HepG2 (cell line): Measurements from ENCODE around the gene TGM1. TPM values are rescaled to one million over a fixed set of nuclear protein-coding genes. Genes with fewer than 3 reads are reported as not detected.
A peak's percentile ranks its signal among the peaks of the same experiment; 100 is the strongest.

ENCODE experiments used
- AGO2 ChIP-seq: fragments of 200-400 bp; formaldehyde crosslinking; optimal IDR thresholded peaks from 2 replicates; pipeline ENCODE3; 2017; ENCODE audit warnings: mild to moderate bottlenecking, low read depth, low read length, moderate library complexity
- ATF7 ChIP-seq, 2 experiments: fragments of 450-650 bp in 1 of 2; sonication (generic) in 1 of 2; formaldehyde crosslinking in 1 of 2; IDR thresholded peaks; 2 replicates each; pipeline versions ENCODE4 v1.4.0 to v1.6.1; 2016 to 2020; ENCODE audit warnings: antibody characterized with exemption in 1 of 2, mild to moderate bottlenecking in 1 of 2, missing genetic modification reagents in 1 of 2
- CBX2 ChIP-seq, 2 experiments: fragments of 200-600 bp in 1 of 2; sonication (generic); formaldehyde crosslinking in 1 of 2; IDR thresholded peaks; 2 replicates each; pipeline versions ENCODE4 v1.7.0 to v1.8.1; 2018 to 2022; ENCODE audit warnings: low read depth in 2 of 2, low read length in 1 of 2, mild to moderate bottlenecking in 1 of 2, missing genetic modification reagents in 1 of 2
- ESRRA ChIP-seq: sonication (generic); formaldehyde crosslinking; IDR thresholded peaks from 2 replicates; pipeline ENCODE4 v1.5.1; 2020; ENCODE audit warnings: mild to moderate bottlenecking, low read depth, missing genetic modification reagents
- NONO ChIP-seq, 2 experiments: fragments of 450-650 bp in 1 of 2; sonication (generic) in 1 of 2; formaldehyde crosslinking in 1 of 2; IDR thresholded peaks in 1 of 2; conservative IDR thresholded peaks in 1 of 2; 2 replicates each; pipeline versions ENCODE4 v1.6.1 to v1.8.0; 2017 to 2022; ENCODE audit warnings: mild to moderate bottlenecking in 1 of 2, missing genetic modification reagents in 1 of 2, moderate library complexity in 1 of 2
- RBM22 ChIP-seq: fragments of 200-400 bp; formaldehyde crosslinking; optimal IDR thresholded peaks from 2 replicates; pipeline ENCODE3; 2017; ENCODE audit warnings: mild to moderate bottlenecking, low read length, moderate library complexity
- RFX5 ChIP-seq: IDR thresholded peaks from 2 replicates; pipeline ENCODE4 v1.6.1; 2011; ENCODE audit warnings: low read depth, low read length, improper control_type of control experiment
- SETDB1 ChIP-seq: sonication (generic); formaldehyde crosslinking; IDR thresholded peaks from 2 replicates; pipeline ENCODE4 v1.5.1; 2020; ENCODE audit warnings: missing genetic modification reagents, mild to moderate bottlenecking, borderline replicate concordance
- SNRNP70 ChIP-seq: fragments of 200-400 bp; formaldehyde crosslinking; IDR thresholded peaks from 2 replicates; pipeline ENCODE4 v1.6.1; 2017; ENCODE audit warnings: mild to moderate bottlenecking, low read depth, low read length, moderate library complexity
- STAT5B ChIP-seq: sonication (generic); formaldehyde crosslinking; IDR thresholded peaks from 2 replicates; pipeline ENCODE4 v1.4.0; 2020; ENCODE audit warnings: missing genetic modification reagents
- ZHX2 ChIP-seq, 2 experiments: sonication (generic) in 1 of 2; formaldehyde crosslinking in 1 of 2; IDR thresholded peaks; 2 replicates each; pipeline versions ENCODE4 v1.6.1 to v1.9.0; 2014 to 2022; ENCODE audit warnings: antibody characterized with exemption in 1 of 2, borderline replicate concordance in 1 of 2, inconsistent platforms in 1 of 2, low read depth in 1 of 2, missing genetic modification reagents in 1 of 2
- ZNF383 ChIP-seq: sonication (generic); formaldehyde crosslinking; IDR thresholded peaks from 2 replicates; pipeline ENCODE4 v1.4.0; 2020; ENCODE audit warnings: missing genetic modification reagents, mild to moderate bottlenecking, borderline replicate concordance
- ZNF616 ChIP-seq: sonication (generic); formaldehyde crosslinking; IDR thresholded peaks from 2 replicates; pipeline ENCODE4 v1.5.0; 2020; ENCODE audit warnings: low read depth, mild to moderate bottlenecking, missing genetic modification reagents
- ZNF737 ChIP-seq: sonication (generic); formaldehyde crosslinking; IDR thresholded peaks from 2 replicates; pipeline ENCODE4 v1.5.0; 2020; ENCODE audit warnings: missing genetic modification reagents, mild to moderate bottlenecking, borderline replicate concordance
- ZNF775 ChIP-seq: sonication (generic); formaldehyde crosslinking; IDR thresholded peaks from 2 replicates; pipeline ENCODE4 v1.4.0; 2020; ENCODE audit warnings: missing genetic modification reagents, mild to moderate bottlenecking, moderate library complexity, borderline replicate concordance
- ZNF891 ChIP-seq: sonication (generic); formaldehyde crosslinking; IDR thresholded peaks from 2 replicates; pipeline ENCODE4 v1.5.0; 2020; ENCODE audit warnings: mild to moderate bottlenecking, missing genetic modification reagents
- polyA plus RNA-seq, 8 experiments: library from polyadenylated mRNA; depleted of rRNA in 3 of 8; stranded (reverse) in 7 of 8; unstranded in 1 of 8; fragments of >200 nt; fragmentation: Illumina TruSeq in 4 of 8; extraction: Trizol in 4 of 8; gene quantifications; 2 replicates each; pipeline versions ENCODE4 v1.2.1 to v1.2.3, GENCODE V29; 2011 to 2016; ENCODE audit warnings: low read depth in 4 of 8, missing spikeins in 1 of 8, mixed read lengths in 1 of 8; ENCODE audit not compliant: insufficient read depth in 1 of 8
- total RNA-seq, 5 experiments: library from RNA; depleted of rRNA; stranded (reverse); fragments of >200 nt; fragmentation: Illumina TruSeq; extraction: Trizol; gene quantifications; 2 replicates each; pipeline ENCODE4 v1.2.3, GENCODE V29; 2016; ENCODE audit warnings: low read depth in 1 of 5

TGM1 gene
- total and polyA plus RNA-seq, 2 of the 13 experiments (the other 11 are each of a cell fraction or from before 2014, with no cell fraction given), result 3.2 to 10.6 TPM

GRCh38 chr14:24292118-24292807 lies 29.3 kb upstream of the TGM1 start (continued):
- no peak for TF ChIP-seq NONO (IDR thresholded peaks at IDR 0.05)
- 0 out of 2 replicates have a peak, but pooled peaks have one; percentile 6 for TF ChIP-seq NONO (CRISPR knock-in tag; conservative IDR thresholded peaks at IDR 0.05)
- TF ChIP-seq RFX5, result no peak
- 0 out of 2 replicates have a peak, but pooled peaks have one; percentile 2 for TF ChIP-seq ESRRA (CRISPR knock-in tag)
- TF ChIP-seq ZNF737 (CRISPR knock-in tag), result no peak
- TF ChIP-seq ZNF383 (CRISPR knock-in tag), result 0 out of 2 replicates have a peak, but pooled peaks have one; percentile 65
- TF ChIP-seq ZNF616 (CRISPR knock-in tag), result 0 out of 2 replicates have a peak, but pooled peaks have one; percentile 20
- 0 out of 2 replicates have a peak, but pooled peaks have one; percentile 54 for TF ChIP-seq ZNF891 (CRISPR knock-in tag)
- peak; percentile 45 for TF ChIP-seq AGO2
- TF ChIP-seq SNRNP70, result no peak
- no peak for TF ChIP-seq STAT5B (CRISPR knock-in tag)
- TF ChIP-seq SETDB1 (CRISPR knock-in tag), result no peak
- TF ChIP-seq ZHX2 (IDR thresholded peaks at IDR 0.05; ENCODE audit: low read depth), result no peak
- no peak for TF ChIP-seq ZHX2 (CRISPR knock-in tag; IDR thresholded peaks at IDR 0.05; ENCODE audit: borderline replicate concordance)
- TF ChIP-seq ZNF775, result no peak
- TF ChIP-seq ATF7 (IDR thresholded peaks at IDR 0.05), result no peak
- TF ChIP-seq ATF7 (CRISPR knock-in tag; IDR thresholded peaks at IDR 0.05), result 0 out of 2 replicates have a peak, but pooled peaks have one; percentile 48
- peak; percentile 58 for TF ChIP-seq RBM22
- TF ChIP-seq CBX2 (IDR thresholded peaks at IDR 0.05; ENCODE audit: low read depth, low read length), result no peak
- no peak for TF ChIP-seq CBX2 (CRISPR knock-in tag; IDR thresholded peaks at IDR 0.05; ENCODE audit: low read depth)
